AG04450 (cell line): ENCODE measurements around the gene CECR2. TPM values are rescaled to one million over a fixed set of nuclear protein-coding genes. Genes with fewer than 3 reads are reported as not detected.

Source experiments
- CTCF ChIA-PET: fragments of 300-600, 350-600 bp; formaldehyde crosslinking; extraction: SDS; loops from one replicate; lab custom pipeline; 2022; ENCODE audit warnings: antibody characterized with exemption, inconsistent platforms; lab: Charles Lee
- POLR2A ChIA-PET: fragments of 350-600 bp; formaldehyde crosslinking; extraction: SDS; loops from one replicate; lab custom pipeline; 2021; ENCODE audit warnings: antibody characterized with exemption, inconsistent platforms; lab: Yijun Ruan, JAX
- DNase-seq: peaks from one replicate; pipeline ENCODE4 v3.0.0-alpha.2; 2011; ENCODE audit warnings: low read depth, low spot score
- H3K27ac ChIP-seq: one replicate; pipeline ENCODE4 v1.5.1; 2012; ENCODE audit warnings: low read depth, low read length, control low read depth
- H3K27me3 ChIP-seq: one replicate; pipeline ENCODE4 v1.6.0; 2012; ENCODE audit warnings: low read length; ENCODE audit not compliant: control insufficient read depth, insufficient read depth
- H3K4me3 ChIP-seq: 2 replicates; pipeline ENCODE4 v1.5.1; 2011; ENCODE audit warnings: mild to moderate bottlenecking, low read depth, low read length, control low read depth
- H3K9me3 ChIP-seq: 2 replicates; pipeline ENCODE4 v1.5.1; 2012; ENCODE audit warnings: low read length; ENCODE audit not compliant: control insufficient read depth, insufficient read depth
- polyA plus RNA-seq: library from polyadenylated mRNA; depleted of rRNA; stranded (reverse); fragments of >200 nt; gene quantifications from 2 replicates; pipeline ENCODE4 v1.2.3, GENCODE V29; 2011
- TF ChIP-seq, protein P1 (sequence below): IDR thresholded peaks from 2 replicates; pipeline ENCODE4 v1.5.1; 2011; ENCODE audit warnings: low read depth, low read length, control low read depth, inconsistent platforms

Gene CECR2
- polyA plus RNA-seq, 1 experiment, result not detected

DNA sequence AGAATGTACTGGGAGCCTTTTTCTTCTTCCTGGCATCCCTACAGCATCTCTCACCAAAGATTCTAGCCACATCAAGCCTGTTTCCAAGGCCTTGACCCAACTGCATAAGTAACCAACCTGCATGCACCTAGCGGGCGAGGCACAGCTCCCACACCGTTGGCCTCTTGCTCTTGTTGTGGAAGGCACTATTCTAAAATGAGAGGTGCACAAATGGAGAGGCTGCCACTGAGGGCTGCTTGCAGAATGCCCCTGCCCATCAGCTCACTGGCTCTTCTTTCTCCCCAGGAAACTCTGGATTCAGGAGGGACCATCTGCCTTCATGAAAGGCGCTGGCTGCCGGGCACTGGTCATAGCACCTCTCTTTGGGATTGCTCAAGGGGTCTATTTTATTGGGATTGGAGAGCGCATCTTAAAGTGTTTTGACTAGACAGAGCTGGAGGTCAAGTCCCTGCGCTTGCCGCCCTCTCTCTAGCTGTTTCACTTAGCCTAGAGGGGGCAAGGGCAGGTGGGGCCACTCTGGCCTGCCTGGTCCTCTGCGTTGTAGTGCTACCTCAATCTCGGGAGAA lies 220.6 kb downstream of the CECR2 start:
- no peak overlapping the region for H3K4me3 ChIP-seq
- ChIA-PET CTCF (no interaction called here), POLR2A (no interaction called here)
- H3K27ac ChIP-seq, result no peak overlapping the region
- DNase-seq, result no peak
- no peaks in the 10 kb centered on the region for H3K9me3 ChIP-seq
- no peaks in the 10 kb centered on the region for H3K27me3 ChIP-seq
- TF ChIP-seq, protein P1, sequence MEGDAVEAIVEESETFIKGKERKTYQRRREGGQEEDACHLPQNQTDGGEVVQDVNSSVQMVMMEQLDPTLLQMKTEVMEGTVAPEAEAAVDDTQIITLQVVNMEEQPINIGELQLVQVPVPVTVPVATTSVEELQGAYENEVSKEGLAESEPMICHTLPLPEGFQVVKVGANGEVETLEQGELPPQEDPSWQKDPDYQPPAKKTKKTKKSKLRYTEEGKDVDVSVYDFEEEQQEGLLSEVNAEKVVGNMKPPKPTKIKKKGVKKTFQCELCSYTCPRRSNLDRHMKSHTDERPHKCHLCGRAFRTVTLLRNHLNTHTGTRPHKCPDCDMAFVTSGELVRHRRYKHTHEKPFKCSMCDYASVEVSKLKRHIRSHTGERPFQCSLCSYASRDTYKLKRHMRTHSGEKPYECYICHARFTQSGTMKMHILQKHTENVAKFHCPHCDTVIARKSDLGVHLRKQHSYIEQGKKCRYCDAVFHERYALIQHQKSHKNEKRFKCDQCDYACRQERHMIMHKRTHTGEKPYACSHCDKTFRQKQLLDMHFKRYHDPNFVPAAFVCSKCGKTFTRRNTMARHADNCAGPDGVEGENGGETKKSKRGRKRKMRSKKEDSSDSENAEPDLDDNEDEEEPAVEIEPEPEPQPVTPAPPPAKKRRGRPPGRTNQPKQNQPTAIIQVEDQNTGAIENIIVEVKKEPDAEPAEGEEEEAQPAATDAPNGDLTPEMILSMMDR, result no peak

DNA sequence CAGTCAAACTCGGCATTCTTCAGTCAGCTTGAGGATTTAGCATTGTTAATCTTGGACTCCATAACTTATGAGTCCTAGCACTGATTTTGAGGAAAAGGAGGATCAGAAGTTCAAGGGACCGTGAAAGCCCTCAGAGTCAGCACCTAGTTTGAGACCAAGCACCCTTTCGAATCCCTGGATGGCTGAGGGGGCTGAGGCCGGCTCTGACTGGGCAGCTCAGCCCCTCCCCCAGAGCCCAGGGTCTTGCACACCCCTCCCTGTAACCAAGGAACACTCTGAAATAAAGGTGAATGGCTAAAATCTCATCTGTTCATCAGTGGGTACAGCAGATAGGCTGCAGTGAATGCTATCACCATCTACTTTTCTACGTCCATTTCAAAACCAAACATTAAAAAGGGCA lies 221.3 kb downstream of the CECR2 start:
- Histone ChIP-seq H3K4me3 (no peak overlapping the region), H3K9me3 (no peaks in the 10 kb centered on the region), H3K27ac (no peak overlapping the region), H3K27me3 (no peaks in the 10 kb centered on the region)
- ChIA-PET POLR2A (no interaction called here), CTCF (no interaction called here)
- no peak for DNase-seq
- TF ChIP-seq, protein P1, result no peak

DNA sequence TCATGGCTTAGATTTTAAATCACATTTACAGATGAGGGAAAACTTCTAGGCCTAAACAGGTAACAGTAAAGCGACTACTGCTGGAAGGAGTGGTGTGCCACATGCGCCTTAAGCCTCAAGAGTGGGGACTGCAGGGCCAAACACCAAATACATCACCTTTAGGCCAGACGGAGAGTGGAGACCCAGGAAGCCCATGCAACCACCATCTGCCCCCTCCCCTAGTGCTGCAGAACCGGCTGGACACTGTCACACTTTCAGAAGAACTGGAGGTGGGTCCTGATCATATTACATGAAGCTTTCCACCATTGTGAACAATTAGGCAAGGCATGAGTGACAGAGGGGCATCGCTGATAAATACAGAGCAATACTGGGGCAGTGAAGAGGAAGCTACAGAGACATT lies 222.9 kb downstream of the CECR2 start:
- Histone ChIP-seq H3K9me3 (no peaks in the 10 kb centered on the region), H3K4me3 (no peak overlapping the region), H3K27ac (no peak overlapping the region), H3K27me3 (no peaks in the 10 kb centered on the region)
- CTCF ChIA-PET, result interaction anchor here (0.7 kb wide), 1 partner anchor 151 kb away, joined by 5 read pairs; no protein-coding TSS in a partner anchor
- DNase-seq, result no peak
- POLR2A ChIA-PET, result no interaction called here
- TF ChIP-seq, protein P1, result no peak

DNA sequence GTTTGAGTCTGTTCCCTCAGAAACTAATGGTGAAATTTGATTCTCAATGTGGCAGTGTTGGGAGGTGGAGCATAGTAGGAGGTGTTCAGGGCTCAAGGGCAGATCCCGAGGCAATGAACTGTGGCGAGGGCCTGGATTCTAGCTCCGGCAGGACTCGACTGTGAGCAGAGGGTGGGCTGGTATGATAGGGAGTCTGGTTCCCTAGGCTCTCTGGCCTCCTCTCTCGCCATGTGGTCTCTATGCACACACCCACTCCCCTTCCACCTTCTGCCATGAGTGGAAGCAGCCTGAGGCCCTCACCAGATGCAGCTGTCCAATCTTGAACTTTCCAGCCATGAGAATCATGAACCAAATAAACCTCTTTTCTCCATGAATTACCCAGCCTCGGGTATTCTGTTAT lies 227.0 kb downstream of the CECR2 start:
- Histone ChIP-seq H3K27ac (no peak overlapping the region), H3K27me3 (no peaks in the 10 kb centered on the region), H3K4me3 (no peak overlapping the region), H3K9me3 (no peaks in the 10 kb centered on the region)
- ChIA-PET CTCF (no interaction called here), POLR2A (no interaction called here)
- DNase-seq, result no peak
- TF ChIP-seq, protein P1, result no peak

DNA sequence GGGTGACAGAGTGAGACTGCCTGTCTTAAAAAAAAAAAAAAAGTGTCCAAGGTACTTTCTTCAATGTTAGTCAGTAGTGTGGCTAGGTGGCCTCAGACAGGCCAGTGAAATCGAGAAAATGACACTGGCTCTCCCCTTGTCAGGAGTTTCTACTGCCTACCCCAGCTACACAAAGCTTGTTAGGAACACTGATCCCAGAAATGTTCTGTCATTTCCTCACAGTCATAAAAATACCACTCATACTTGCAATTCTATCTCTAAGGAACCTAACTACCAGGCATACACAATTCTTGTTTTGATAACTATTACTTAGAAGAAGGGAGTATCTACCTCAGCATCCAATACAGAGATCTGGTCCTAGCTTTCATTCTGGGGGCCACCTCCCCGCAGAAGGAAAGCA lies 228.0 kb downstream of the CECR2 start:
- CTCF ChIA-PET, result no interaction called here
- H3K27me3 ChIP-seq, result no peaks in the 10 kb centered on the region
- DNase-seq, result no peak
- no peak overlapping the region for H3K27ac ChIP-seq
- POLR2A ChIA-PET, result no interaction called here
- H3K9me3 ChIP-seq, result no peaks in the 10 kb centered on the region
- TF ChIP-seq, protein P1, result no peak
- no peak overlapping the region for H3K4me3 ChIP-seq
